ENCODE results near the gene TMEM250. TPM values are rescaled to one million over a fixed set of nuclear protein-coding genes. Genes with fewer than 3 reads are reported as not detected.

The TMEM250 gene
- total and polyA plus RNA-seq, 4 donors = 6.7 to 19.5 (median 17.2) TPM

GRCh38 chr9:136145580-136145979 lies 26.9 kb upstream of the TMEM250 start:
- Histone ChIP-seq H3K9me3 (ENCODE audit: control insufficient read depth in 4 of 4, low read length in 3 of 4) (no peaks in the 10 kb centered on the region), H3K4me3 (ENCODE audit: low read depth in 1 of 3, low read length in 3 of 3) (no peak overlapping the region), H3K4me1 (ENCODE audit: control insufficient read depth in 4 of 4, insufficient read depth in 4 of 4, low read length in 3 of 4) (no peaks in the 10 kb centered on the region), H3K9ac (ENCODE audit: low read depth in 1 of 2, low read length in 2 of 2) (no peak overlapping the region), H3K27ac (ENCODE audit: low read depth in 1 of 2, low read length in 2 of 2) (no peak overlapping the region), H3K36me3 (ENCODE audit: control insufficient read depth in 4 of 4, insufficient read depth in 3 of 4, low read depth in 1 of 4, low read length in 3 of 4) (no peaks in the 10 kb centered on the region), H3K27me3 (ENCODE audit: control insufficient read depth in 4 of 4, insufficient read depth in 4 of 4, low read length in 3 of 4) (no peaks in the 10 kb centered on the region)
- TF ChIP-seq ZBTB33 (IDR thresholded peaks at IDR 0.05) (no peak), FOXA1 (IDR thresholded peaks at IDR 0.05) (no peak), SP1 (IDR thresholded peaks at IDR 0.05) (no peak), NR2F2 (IDR thresholded peaks at IDR 0.05) (no peak), RXRA (IDR thresholded peaks at IDR 0.05) (no peak), JUND (IDR thresholded peaks at IDR 0.05) (no peak), HNF4G (IDR thresholded peaks at IDR 0.05) (no peak), HNF4A (conservative IDR thresholded peaks at IDR 0.05) (no peak), RAD21 (IDR thresholded peaks at IDR 0.05) (no peak), YY1 (IDR thresholded peaks at IDR 0.05) (no peak), TAF1 (conservative IDR thresholded peaks at IDR 0.05) (no peak)
- WGBS = 67% methylated on average over 5 of the region's 5 CpGs
- DNase-seq (ENCODE audit: low spot score) = no peak

- H3K4me1 ChIP-seq (ENCODE audit: control insufficient read depth in 4 of 4, insufficient read depth in 4 of 4, low read length in 3 of 4) = no peaks in the 10 kb centered on the region
- no peaks in the 10 kb centered on the region for H3K9me3 ChIP-seq (ENCODE audit: control insufficient read depth in 4 of 4, low read length in 3 of 4)
- H3K27me3 ChIP-seq (ENCODE audit: control insufficient read depth in 4 of 4, insufficient read depth in 4 of 4, low read length in 3 of 4) = no peaks in the 10 kb centered on the region
- H3K9ac ChIP-seq (ENCODE audit: low read depth in 1 of 2, low read length in 2 of 2) = no peak overlapping the region
- no peaks in the 10 kb centered on the region for H3K36me3 ChIP-seq (ENCODE audit: control insufficient read depth in 4 of 4, insufficient read depth in 3 of 4, low read depth in 1 of 4, low read length in 3 of 4)
- no peak overlapping the region for H3K4me3 ChIP-seq (ENCODE audit: low read depth in 1 of 3, low read length in 3 of 3)
- 89% methylated on average over 11 of the region's 11 CpGs for WGBS
- DNase-seq (ENCODE audit: low spot score) = no peak
- H3K27ac ChIP-seq (ENCODE audit: low read depth in 1 of 2, low read length in 2 of 2) = no peak overlapping the region
- TF ChIP-seq HNF4A (conservative IDR thresholded peaks at IDR 0.05) = no peak
- no peak for TF ChIP-seq MAX (IDR thresholded peaks at IDR 0.05)
- no peak for TF ChIP-seq NR2F2 (IDR thresholded peaks at IDR 0.05)
- no peak for TF ChIP-seq TAF1 (conservative IDR thresholded peaks at IDR 0.05)
- no peak for TF ChIP-seq JUND (IDR thresholded peaks at IDR 0.05)
- TF ChIP-seq REST (IDR thresholded peaks at IDR 0.05) = no peak
- no peak for TF ChIP-seq YY1 (IDR thresholded peaks at IDR 0.05)
- TF ChIP-seq EGR1 (IDR thresholded peaks at IDR 0.05; ENCODE audit: low read depth in 2 of 2) = no peak
- TF ChIP-seq SP1 (IDR thresholded peaks at IDR 0.05) = no peak
Observed at GRCh38 chr9:136144450-136144849, 25.8 kb upstream of the TMEM250 start.

All from liver (tissue), 9 donors.